Right cardiac atrium (tissue), 5 donors: Measurements from ENCODE around the gene TUB. TPM values are rescaled to one million over a fixed set of nuclear protein-coding genes. Genes with fewer than 3 reads are reported as not detected.

ENCODE experiments used
- ATAC-seq, 2 donors: fragments of 200-7000 bp; cut with Tn5 transposase; one replicate each; pipeline versions ENCODE4 v1.8.0 to v1.9.1; 2020; ENCODE audit warnings: moderate library complexity in 2 of 2, mild to moderate bottlenecking in 1 of 2
- DNase-seq, 3 donors: peaks; one replicate each; pipeline ENCODE4 v3.0.0-alpha.2; 2020
- H3K27ac ChIP-seq: one replicate; pipeline ENCODE4 v1.5.1; 2013; ENCODE audit warnings: mild to moderate bottlenecking, low read length, control low read depth, moderate library complexity
- H3K27me3 ChIP-seq: one replicate; pipeline ENCODE4 v1.6.1; 2013; ENCODE audit not compliant: control insufficient read depth, insufficient read depth
- H3K4me1 ChIP-seq: one replicate; pipeline ENCODE4 v1.6.1; 2013; ENCODE audit warnings: low read length; ENCODE audit not compliant: control insufficient read depth, insufficient read depth
- H3K4me3 ChIP-seq: one replicate; pipeline ENCODE4 v1.5.1; 2013; ENCODE audit warnings: low read length, control low read depth
- H3K9me3 ChIP-seq: one replicate; pipeline ENCODE4 v1.6.1; 2013; ENCODE audit warnings: low read length; ENCODE audit not compliant: control insufficient read depth
- WGBS: extraction: QIAGEN DNeasy Blood & Tissue Kit; methylation state at CpG from one replicate; pipeline ENCODE4 v1.1.7; 2013; 5-methylcytosine and 5-hydroxymethylcytosine counted together
- intact Hi-C, 4 donors: fragments of 100-400 bp; cut with DNase I; formaldehyde crosslinking; loops; one replicate each; pipeline versions ENCODE4 v1.11.0 to v1.14.0; 2022 to 2023
- polyA plus RNA-seq: library from polyadenylated mRNA; stranded (reverse); fragments of 200-250 nt; gene quantifications from one replicate; pipeline ENCODE4 v1.2.3, GENCODE V29; 2013
- total RNA-seq, 4 donors: library from RNA; stranded (reverse); fragmentation: NEBNext Ultra II Directional; extraction: Animal tissue kit (Norgen Biotek cat#: 25700); gene quantifications; one replicate each; pipeline ENCODE4 v1.2.1, GENCODE V29; 2021
- donor health status: healthy with polysubstance abuse.
- donor health status: DM: no; HTN: yes; CAD: no.
- donor health status: DM: no; HTN: no; CAD: no.
- donor health status: DM: no; HTN: yes; CAD: no; lungs with severe emphysema.
- donor health status: DM: yes; HTN: yes; CAD: no.

Gene TUB
- total and polyA plus RNA-seq, 5 donors: 10.0 to 31.2 (median 27.6) TPM

- Histone ChIP-seq H3K27ac (peak overlapping the region; percentile 19), H3K4me3 (no peak overlapping the region), H3K4me1 (peaks cover 17% of the 10 kb centered on the region), H3K27me3 (no peaks in the 10 kb centered on the region), H3K9me3 (no peaks in the 10 kb centered on the region)
- ATAC-seq: peak; percentile 13 to 15
- WGBS: 64% methylated on average over 13 of the region's 13 CpGs
- DNase-seq: no peak
- intact Hi-C loops: no loop called here
These were observed 18.2 kb upstream of the TUB start for GRCh38 chr11:8062781-8063257.

GRCh38 chr11:8063324-8063723 lies 17.7 kb upstream of the TUB start:
- peak overlapping the region; percentile 45 for H3K27ac ChIP-seq
- no peak overlapping the region for H3K4me3 ChIP-seq
- ATAC-seq: peak; percentile 58 to 72
- DNase-seq: peak; percentile 61 to 70 (median 70)
- H3K9me3 ChIP-seq: no peaks in the 10 kb centered on the region
- H3K27me3 ChIP-seq: no peaks in the 10 kb centered on the region
- intact Hi-C loops: no loop called here
- WGBS: 16% methylated on average over 7 of the region's 7 CpGs
- peaks cover 18% of the 10 kb centered on the region for H3K4me1 ChIP-seq

GRCh38 chr11:8065031-8065430 lies 16.0 kb upstream of the TUB start:
- Histone ChIP-seq H3K4me1 (peaks cover 24% of the 10 kb centered on the region), H3K9me3 (no peaks in the 10 kb centered on the region), H3K27me3 (no peaks in the 10 kb centered on the region), H3K4me3 (no peak overlapping the region), H3K27ac (no peak overlapping the region)
- DNase-seq (no peak), ATAC-seq (no peak)
- WGBS: 97% methylated on average over 2 of the region's 2 CpGs
- intact Hi-C loops: loop anchor here in 1 of 4 donors (5.0 kb wide), 1 partner anchor 33 kb away; no protein-coding TSS in a partner anchor

- Histone ChIP-seq H3K4me1 (peaks cover 22% of the 10 kb centered on the region), H3K27ac (no peak overlapping the region), H3K27me3 (no peaks in the 10 kb centered on the region), H3K9me3 (no peaks in the 10 kb centered on the region), H3K4me3 (no peak overlapping the region)
- intact Hi-C loops: loop anchor here in 1 of 4 donors (5.0 kb wide), 1 partner anchor 34 kb away; no protein-coding TSS in a partner anchor
- no peak for DNase-seq
- no peak for ATAC-seq
- 82% methylated on average over 17 of the region's 17 CpGs for WGBS
These were observed 14.7 kb upstream of the TUB start for GRCh38 chr11:8066036-8066910.

- ATAC-seq (no peak), DNase-seq (no peak)
- no peak overlapping the region for H3K27ac ChIP-seq
- no peaks in the 10 kb centered on the region for H3K27me3 ChIP-seq
- WGBS: 58% methylated on average over 10 of the region's 10 CpGs
- H3K4me3 ChIP-seq: no peak overlapping the region
- H3K4me1 ChIP-seq: peaks cover 22% of the 10 kb centered on the region
- intact Hi-C loops: loop anchor here in 1 of 4 donors (5.0 kb wide), 1 partner anchor 35 kb away; no protein-coding TSS in a partner anchor
- no peaks in the 10 kb centered on the region for H3K9me3 ChIP-seq
These were observed 14.0 kb upstream of the TUB start for GRCh38 chr11:8066911-8067455.

GRCh38 chr11:8067567-8067928 lies 13.5 kb upstream of the TUB start:
- Histone ChIP-seq H3K27me3 (no peaks in the 10 kb centered on the region), H3K4me1 (peaks cover 22% of the 10 kb centered on the region), H3K4me3 (no peak overlapping the region), H3K27ac (no peak overlapping the region), H3K9me3 (no peaks in the 10 kb centered on the region)
- no peak for ATAC-seq
- intact Hi-C loops: loop anchor here in 1 of 4 donors (5.0 kb wide), 1 partner anchor 35 kb away; no protein-coding TSS in a partner anchor
- no peak for DNase-seq
- WGBS: 65% methylated on average over 4 of the region's 4 CpGs

DNA sequence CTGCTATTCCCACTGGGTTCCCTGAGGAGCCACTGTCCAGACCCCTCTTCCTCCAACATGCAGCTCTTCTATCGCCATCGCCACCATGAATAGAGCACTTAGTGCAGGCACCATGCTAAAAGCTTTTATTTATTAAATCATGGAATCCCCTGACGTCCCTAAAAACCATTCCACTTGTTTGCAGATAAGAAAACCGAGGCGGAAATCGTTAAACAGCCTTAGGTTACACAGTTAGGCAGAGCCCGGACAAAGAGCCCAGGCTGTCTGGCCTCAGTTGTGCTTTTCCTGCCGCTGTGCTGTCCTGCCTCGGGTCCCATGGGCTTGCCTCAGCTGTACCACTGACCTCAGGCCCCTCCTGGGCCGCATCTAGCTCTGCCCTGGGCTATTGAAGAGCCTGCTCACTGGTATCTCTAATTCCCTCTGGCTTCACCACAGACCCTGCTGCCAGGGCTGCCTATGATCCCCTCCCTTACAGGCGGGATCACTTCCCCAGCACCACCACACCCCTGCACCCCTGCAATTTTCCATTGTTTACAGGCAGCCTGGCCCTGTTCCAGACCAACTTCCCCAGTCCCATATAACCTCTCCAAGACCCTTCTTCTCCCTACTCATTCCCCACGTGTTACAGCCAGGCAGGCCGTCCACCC lies 13.0 kb upstream of the TUB start:
- H3K4me1 ChIP-seq: peaks cover 18% of the 10 kb centered on the region
- H3K27me3 ChIP-seq: no peaks in the 10 kb centered on the region
- no peak overlapping the region for H3K4me3 ChIP-seq
- DNase-seq: no peak
- peak; percentile 27 to 31 for ATAC-seq
- WGBS: 46% methylated on average over 13 of the region's 13 CpGs
- no peaks in the 10 kb centered on the region for H3K9me3 ChIP-seq
- intact Hi-C loops: loop anchor here in 1 of 4 donors (5.0 kb wide), 1 partner anchor 36 kb away; no protein-coding TSS in a partner anchor
- peak overlapping the region; percentile 81 for H3K27ac ChIP-seq

- 13% methylated on average over 15 of the region's 15 CpGs for WGBS
- peak; percentile 73 to 85 for ATAC-seq
- Histone ChIP-seq H3K4me3 (no peak overlapping the region), H3K27me3 (no peaks in the 10 kb centered on the region), H3K27ac (peak overlapping the region; percentile 81), H3K9me3 (no peaks in the 10 kb centered on the region), H3K4me1 (peaks cover 18% of the 10 kb centered on the region)
- intact Hi-C loops: loop anchor here in 1 of 4 donors (5.0 kb wide), 1 partner anchor 36 kb away; no protein-coding TSS in a partner anchor
- DNase-seq: peak; percentile 71 to 79 (median 74)
These were observed 12.3 kb upstream of the TUB start for GRCh38 chr11:8068605-8069221.

DNA sequence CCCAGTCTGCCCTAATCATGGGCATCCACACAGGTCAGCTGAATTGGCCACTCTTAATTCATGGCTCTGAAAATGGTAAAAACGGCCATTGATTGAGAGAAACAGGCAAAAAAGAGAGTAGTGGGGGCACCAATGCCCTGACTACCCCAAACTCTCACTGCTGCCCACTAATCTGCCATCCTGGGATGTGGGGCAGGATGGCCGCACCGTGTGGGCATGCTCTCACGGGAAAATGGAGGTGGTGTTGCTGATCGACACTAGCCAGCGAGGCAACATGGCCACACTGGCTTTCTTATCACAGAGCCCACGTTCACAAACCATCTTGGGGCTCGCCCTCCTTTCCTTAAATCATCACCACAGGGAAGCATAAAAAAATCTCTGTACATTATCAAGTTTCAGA lies 11.2 kb upstream of the TUB start:
- H3K9me3 ChIP-seq: no peaks in the 10 kb centered on the region
- H3K27me3 ChIP-seq: no peaks in the 10 kb centered on the region
- H3K27ac ChIP-seq: no peak overlapping the region
- intact Hi-C loops: loop anchor here in 3 of 4 donors (2.0 to 5.0 kb wide), 2 partner anchors 37 kb away; no protein-coding TSS in a partner anchor
- 75% methylated on average over 8 of the region's 8 CpGs for WGBS
- H3K4me1 ChIP-seq: peaks cover 16% of the 10 kb centered on the region
- no peak for DNase-seq
- ATAC-seq: no peak
- no peak overlapping the region for H3K4me3 ChIP-seq

GRCh38 chr11:8070417-8071115 lies 10.4 kb upstream of the TUB start:
- ATAC-seq: peak; percentile 34 to 39

More at GRCh38 chr11:8070417-8071115, 10.4 kb upstream of the TUB start:
- peaks cover 16% of the 10 kb centered on the region for H3K4me1 ChIP-seq
- no peaks in the 10 kb centered on the region for H3K27me3 ChIP-seq
- H3K4me3 ChIP-seq: no peak overlapping the region
- H3K27ac ChIP-seq: no peak overlapping the region
- intact Hi-C loops: loop anchor here in 2 of 4 donors (2.0 to 5.0 kb wide), 2 partner anchors 38 kb away; no protein-coding TSS in a partner anchor
- WGBS: 28% methylated on average over 3 of the region's 3 CpGs
- DNase-seq: no peak
- H3K9me3 ChIP-seq: no peaks in the 10 kb centered on the region
